Stimulated activated CD4-positive, alpha-beta T cell treated with anti-CD3 and anti-CD28 coated beads, Interleukin-2, amount 100 ng/mL, for 4 hours (primary cell): ENCODE data around the gene PRR23A.

Experiments
- DNase-seq: peaks from one replicate; pipeline ENCODE4 v3.0.0-alpha.2; 2020; ENCODE audit warnings: low read depth

Gene PRR23A

GRCh38 chr3:138972941-138973340, 33.1 kb downstream of the PRR23A start:
- no peak for DNase-seq

GRCh38 chr3:138971766-138972320, 34.2 kb downstream of the PRR23A start:
- DNase-seq = no peak

- no peak for DNase-seq
Observed at GRCh38 chr3:138964923-138965322, 41.1 kb downstream of the PRR23A start.

- no peak for DNase-seq
Observed at GRCh38 chr3:138964264-138964663, 41.8 kb downstream of the PRR23A start.

DNA sequence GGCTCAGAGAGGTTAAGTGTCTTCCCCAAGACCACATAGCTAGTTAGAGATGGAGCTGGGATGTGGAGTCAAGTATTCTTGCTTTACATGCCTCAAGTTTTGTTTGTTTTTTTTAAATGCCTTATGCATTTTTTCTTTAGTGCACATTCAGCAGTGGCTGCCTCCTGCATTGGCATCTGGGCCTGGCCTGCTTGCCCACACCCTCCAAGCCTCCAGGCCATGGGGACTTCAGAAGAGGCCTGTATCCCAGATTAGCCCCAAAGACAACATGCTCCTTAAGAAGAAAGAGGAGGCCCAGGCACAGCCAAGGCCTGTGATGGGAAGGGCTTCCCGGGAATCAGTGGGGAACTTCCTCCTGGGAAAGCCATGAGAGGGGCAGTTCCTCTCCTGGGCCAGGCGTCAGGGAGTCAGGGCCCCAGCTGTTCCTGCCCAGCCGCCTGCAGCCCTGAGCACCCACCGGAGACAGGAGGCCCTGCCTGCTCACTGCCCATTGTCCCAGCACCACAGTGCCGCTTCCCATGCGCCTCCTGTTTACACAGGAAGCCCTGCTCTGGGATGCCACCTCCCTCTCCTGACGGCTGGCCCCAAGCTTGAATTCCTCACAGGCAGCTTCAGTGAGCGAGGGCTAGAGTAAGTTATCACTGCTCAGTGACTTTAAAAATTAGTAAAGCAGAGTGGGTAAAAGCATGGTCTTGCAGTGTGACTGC, 43.1 kb downstream of the PRR23A start:
- no peak for DNase-seq

GRCh38 chr3:138960417-138960852, 45.6 kb downstream of the PRR23A start:
- DNase-seq = no peak
